ENCODE results near the gene FHL2.
A peak's percentile ranks its signal among the peaks of the same experiment; 100 is the strongest.

The FHL2 gene

GRCh38 chr2:105344704-105345345 is 54.0 kb downstream of the FHL2 start:
- H3K9me3 ChIP-seq (ENCODE audit: insufficient read depth, low read depth, low read length) = no peaks in the 10 kb centered on the region
- no peak overlapping the region for H3K4me3 ChIP-seq (ENCODE audit: low read length, poor library complexity, severe bottlenecking)
- H4K20me1 ChIP-seq (ENCODE audit: insufficient read depth, low read length, poor library complexity, severe bottlenecking) = peaks cover 9% of the 10 kb centered on the region
- no peaks in the 10 kb centered on the region for H3F3A ChIP-seq (ENCODE audit: low read depth)
- no peaks in the 10 kb centered on the region for H3K9me2 ChIP-seq (replicated peaks; ENCODE audit: low read depth, low read length)
- peaks cover 22% of the 10 kb centered on the region for H3K79me2 ChIP-seq (ENCODE audit: insufficient read depth, low read length)
- peaks cover 64% of the 10 kb centered on the region for H3K36me3 ChIP-seq (ENCODE audit: insufficient read depth, low read length)
- H3K27me3 ChIP-seq (ENCODE audit: insufficient read depth, low read length, poor library complexity, severe bottlenecking) = no peaks in the 10 kb centered on the region
- TF ChIP-seq, protein P1, sequence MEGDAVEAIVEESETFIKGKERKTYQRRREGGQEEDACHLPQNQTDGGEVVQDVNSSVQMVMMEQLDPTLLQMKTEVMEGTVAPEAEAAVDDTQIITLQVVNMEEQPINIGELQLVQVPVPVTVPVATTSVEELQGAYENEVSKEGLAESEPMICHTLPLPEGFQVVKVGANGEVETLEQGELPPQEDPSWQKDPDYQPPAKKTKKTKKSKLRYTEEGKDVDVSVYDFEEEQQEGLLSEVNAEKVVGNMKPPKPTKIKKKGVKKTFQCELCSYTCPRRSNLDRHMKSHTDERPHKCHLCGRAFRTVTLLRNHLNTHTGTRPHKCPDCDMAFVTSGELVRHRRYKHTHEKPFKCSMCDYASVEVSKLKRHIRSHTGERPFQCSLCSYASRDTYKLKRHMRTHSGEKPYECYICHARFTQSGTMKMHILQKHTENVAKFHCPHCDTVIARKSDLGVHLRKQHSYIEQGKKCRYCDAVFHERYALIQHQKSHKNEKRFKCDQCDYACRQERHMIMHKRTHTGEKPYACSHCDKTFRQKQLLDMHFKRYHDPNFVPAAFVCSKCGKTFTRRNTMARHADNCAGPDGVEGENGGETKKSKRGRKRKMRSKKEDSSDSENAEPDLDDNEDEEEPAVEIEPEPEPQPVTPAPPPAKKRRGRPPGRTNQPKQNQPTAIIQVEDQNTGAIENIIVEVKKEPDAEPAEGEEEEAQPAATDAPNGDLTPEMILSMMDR (conservative IDR thresholded peaks at IDR 0.05; ENCODE audit: low read length) = peak; percentile 72
- TF ChIP-seq EZH2phosphoT487 (IDR thresholded peaks at IDR 0.05; ENCODE audit: borderline replicate concordance) = no peak
- H3K4me1 ChIP-seq (ENCODE audit: insufficient read depth, low read length, poor library complexity, severe bottlenecking) = peaks cover 17% of the 10 kb centered on the region
- H2AFZ ChIP-seq (ENCODE audit: low read length) = no peak overlapping the region
- no peak overlapping the region for H3K9ac ChIP-seq (ENCODE audit: low read depth, low read length, poor library complexity, severe bottlenecking)
- no peak overlapping the region for H3K4me2 ChIP-seq (ENCODE audit: low read depth, low read length, poor library complexity, severe bottlenecking)

- TF ChIP-seq, protein P1 (conservative IDR thresholded peaks at IDR 0.05; ENCODE audit: low read length) = no peak
- TF ChIP-seq EZH2phosphoT487 (IDR thresholded peaks at IDR 0.05; ENCODE audit: borderline replicate concordance) = no peak
- Histone ChIP-seq H4K20me1 (ENCODE audit: insufficient read depth, low read length, poor library complexity, severe bottlenecking) (peaks cover 28% of the 10 kb centered on the region), H3K36me3 (ENCODE audit: insufficient read depth, low read length) (peaks cover 29% of the 10 kb centered on the region; the same call in 1 of the 2 replicates), H3K9ac (ENCODE audit: low read depth, low read length, poor library complexity, severe bottlenecking) (peak overlapping the region; percentile 79), H3K4me2 (ENCODE audit: low read depth, low read length, poor library complexity, severe bottlenecking) (peak overlapping the region; percentile 96), H3K27me3 (ENCODE audit: insufficient read depth, low read length, poor library complexity, severe bottlenecking) (no peaks in the 10 kb centered on the region), H3K4me1 (ENCODE audit: insufficient read depth, low read length, poor library complexity, severe bottlenecking) (peaks cover 47% of the 10 kb centered on the region), H3F3A (ENCODE audit: low read depth) (no peaks in the 10 kb centered on the region), H2AFZ (ENCODE audit: low read length) (no peak overlapping the region), H3K9me3 (ENCODE audit: insufficient read depth, low read depth, low read length) (no peaks in the 10 kb centered on the region), H3K9me2 (replicated peaks; ENCODE audit: low read depth, low read length) (no peaks in the 10 kb centered on the region), H3K79me2 (ENCODE audit: insufficient read depth, low read length) (peaks cover 55% of the 10 kb centered on the region), H3K4me3 (ENCODE audit: low read length, poor library complexity, severe bottlenecking) (peak overlapping the region; percentile 87)
Measured at GRCh38 chr2:105339414-105339813, 59.4 kb downstream of the FHL2 start.

- TF ChIP-seq, protein P1 (conservative IDR thresholded peaks at IDR 0.05; ENCODE audit: low read length) = no peak
- no peak for TF ChIP-seq EZH2phosphoT487 (IDR thresholded peaks at IDR 0.05; ENCODE audit: borderline replicate concordance)
- Histone ChIP-seq H3K4me1 (ENCODE audit: insufficient read depth, low read length, poor library complexity, severe bottlenecking) (peaks cover 47% of the 10 kb centered on the region), H3F3A (ENCODE audit: low read depth) (no peaks in the 10 kb centered on the region), H3K4me2 (ENCODE audit: low read depth, low read length, poor library complexity, severe bottlenecking) (peak overlapping the region; percentile 96), H3K4me3 (ENCODE audit: low read length, poor library complexity, severe bottlenecking) (peak overlapping the region; percentile 87), H2AFZ (ENCODE audit: low read length) (peak overlapping the region; percentile 14; the same call in 1 of the 2 replicates), H3K9me3 (ENCODE audit: insufficient read depth, low read depth, low read length) (no peaks in the 10 kb centered on the region), H3K36me3 (ENCODE audit: insufficient read depth, low read length) (peaks cover 19% of the 10 kb centered on the region; the same call in 1 of the 2 replicates), H3K9me2 (replicated peaks; ENCODE audit: low read depth, low read length) (no peaks in the 10 kb centered on the region), H3K27me3 (ENCODE audit: insufficient read depth, low read length, poor library complexity, severe bottlenecking) (no peaks in the 10 kb centered on the region), H3K9ac (ENCODE audit: low read depth, low read length, poor library complexity, severe bottlenecking) (peak overlapping the region; percentile 79), H3K79me2 (ENCODE audit: insufficient read depth, low read length) (peaks cover 55% of the 10 kb centered on the region), H4K20me1 (ENCODE audit: insufficient read depth, low read length, poor library complexity, severe bottlenecking) (peaks cover 28% of the 10 kb centered on the region)
Measured at GRCh38 chr2:105338020-105338385, 60.8 kb downstream of the FHL2 start.
